ENCODE data around the gene PPP3R1. TPM values are rescaled to one million over a fixed set of nuclear protein-coding genes. Genes with fewer than 3 reads are reported as not detected.

Gene PPP3R1
- total RNA-seq, 1 experiment from 2014 or later, result 83.8 TPM

DNA sequence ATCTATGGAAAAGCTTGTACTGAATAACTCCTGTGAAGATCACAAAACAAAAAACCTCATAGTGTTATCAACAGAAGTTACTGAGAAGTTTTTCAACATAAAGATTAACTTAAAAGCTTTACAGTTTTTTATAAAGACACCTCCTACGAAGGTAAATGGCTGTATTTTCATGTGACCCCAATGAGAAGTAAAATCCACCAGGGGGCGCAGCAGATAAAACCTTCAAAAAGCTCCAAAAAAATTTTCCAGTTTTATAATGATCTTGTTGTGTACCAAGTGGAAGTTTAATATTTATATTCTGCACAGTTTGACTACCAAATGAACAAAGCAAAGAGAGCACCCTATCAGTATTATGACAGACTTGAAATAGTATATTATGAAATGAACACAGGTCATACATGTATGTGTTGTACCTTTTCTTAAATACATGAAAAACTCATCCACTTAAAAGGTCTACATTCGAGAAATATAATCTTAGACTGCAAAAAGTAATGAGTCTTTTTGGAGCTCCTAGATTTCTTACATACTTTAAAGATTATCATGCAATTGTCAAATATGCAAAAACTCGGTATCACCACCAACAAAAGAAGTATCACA is 56.1 kb downstream of the PPP3R1 start:
- H3K27ac ChIP-seq (ENCODE audit: low read depth, low read length, poor library complexity, severe bottlenecking), result no peak overlapping the region
- no TSS peak for BruUV-seq (replicated peaks)
- H3K9me3 ChIP-seq (ENCODE audit: low read depth, low read length, poor library complexity, severe bottlenecking), result no peaks in the 10 kb centered on the region
- TF ChIP-seq, protein P1, sequence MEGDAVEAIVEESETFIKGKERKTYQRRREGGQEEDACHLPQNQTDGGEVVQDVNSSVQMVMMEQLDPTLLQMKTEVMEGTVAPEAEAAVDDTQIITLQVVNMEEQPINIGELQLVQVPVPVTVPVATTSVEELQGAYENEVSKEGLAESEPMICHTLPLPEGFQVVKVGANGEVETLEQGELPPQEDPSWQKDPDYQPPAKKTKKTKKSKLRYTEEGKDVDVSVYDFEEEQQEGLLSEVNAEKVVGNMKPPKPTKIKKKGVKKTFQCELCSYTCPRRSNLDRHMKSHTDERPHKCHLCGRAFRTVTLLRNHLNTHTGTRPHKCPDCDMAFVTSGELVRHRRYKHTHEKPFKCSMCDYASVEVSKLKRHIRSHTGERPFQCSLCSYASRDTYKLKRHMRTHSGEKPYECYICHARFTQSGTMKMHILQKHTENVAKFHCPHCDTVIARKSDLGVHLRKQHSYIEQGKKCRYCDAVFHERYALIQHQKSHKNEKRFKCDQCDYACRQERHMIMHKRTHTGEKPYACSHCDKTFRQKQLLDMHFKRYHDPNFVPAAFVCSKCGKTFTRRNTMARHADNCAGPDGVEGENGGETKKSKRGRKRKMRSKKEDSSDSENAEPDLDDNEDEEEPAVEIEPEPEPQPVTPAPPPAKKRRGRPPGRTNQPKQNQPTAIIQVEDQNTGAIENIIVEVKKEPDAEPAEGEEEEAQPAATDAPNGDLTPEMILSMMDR (conservative IDR thresholded peaks at IDR 0.05; ENCODE audit: low read depth, low read length), result peak; percentile 88
- TF ChIP-seq EZH2 (IDR thresholded peaks at IDR 0.05; ENCODE audit: borderline replicate concordance, low read depth, low read length, poor library complexity, severe bottlenecking), result no peak
- H3K4me3 ChIP-seq (ENCODE audit: low read depth, low read length, poor library complexity, severe bottlenecking), result no peak overlapping the region
- H3K27me3 ChIP-seq (replicated peaks; ENCODE audit: insufficient read depth, low read depth, low read length, poor library complexity), result no peaks in the 10 kb centered on the region
- no peaks in the 10 kb centered on the region for H3K36me3 ChIP-seq (ENCODE audit: insufficient read depth, low read length, poor library complexity, severe bottlenecking)
- ChIA-PET POLR2A (ENCODE audit: low non-redundant PET) (interaction anchor here (0.6 kb wide), 1 partner anchor 48 kb away, joined by 3 read pairs; no protein-coding TSS in a partner anchor), CTCF (interaction anchor here (1.0 to 1.3 kb wide), 6 partner anchors 11 to 245 kb away, joined by 3 to 9 read pairs (median 3); no protein-coding TSS in a partner anchor)
- peaks cover 21% of the 10 kb centered on the region for H3K4me1 ChIP-seq (ENCODE audit: insufficient read depth, low read length, poor library complexity, severe bottlenecking)
- peak; percentile 75 for DNase-seq (ENCODE audit: low spot score)
- intact Hi-C loops (cut with micrococcal nuclease; ENCODE audit: unreplicated experiment), result loop anchor here (5.0 kb wide), 3 partner anchors 56 to 246 kb away; partner anchors contain the start of gene PPP3R1

DNA sequence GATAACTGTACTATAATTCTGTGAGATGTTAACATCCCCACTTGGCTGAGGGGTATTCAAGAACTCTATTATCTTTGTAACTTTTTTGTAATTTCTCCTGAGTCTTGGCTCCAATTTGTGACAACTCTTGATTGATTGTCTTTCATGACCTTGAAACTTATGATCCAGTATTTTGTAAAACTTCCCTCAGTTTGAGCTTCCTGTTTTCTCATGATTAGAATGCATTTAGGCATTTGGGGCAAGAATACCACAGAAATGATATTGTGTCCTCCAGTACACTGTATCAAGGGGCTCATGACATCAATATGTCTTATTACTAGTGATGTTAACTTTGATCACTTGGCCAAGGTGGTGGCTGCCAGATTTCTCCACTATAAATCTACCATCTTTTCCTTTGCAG is 57.2 kb downstream of the PPP3R1 start:
- Histone ChIP-seq H3K4me3 (ENCODE audit: low read depth, low read length, poor library complexity, severe bottlenecking) (no peak overlapping the region), H3K27me3 (replicated peaks; ENCODE audit: insufficient read depth, low read depth, low read length, poor library complexity) (no peaks in the 10 kb centered on the region), H3K27ac (ENCODE audit: low read depth, low read length, poor library complexity, severe bottlenecking) (no peak overlapping the region), H3K36me3 (ENCODE audit: insufficient read depth, low read length, poor library complexity, severe bottlenecking) (no peaks in the 10 kb centered on the region), H3K4me1 (ENCODE audit: insufficient read depth, low read length, poor library complexity, severe bottlenecking) (peaks cover 25% of the 10 kb centered on the region), H3K9me3 (ENCODE audit: low read depth, low read length, poor library complexity, severe bottlenecking) (no peaks in the 10 kb centered on the region)
- CTCF ChIA-PET, result no interaction called here
- POLR2A ChIA-PET (ENCODE audit: low non-redundant PET), result no interaction called here
- no TSS peak for BruUV-seq (replicated peaks)
- no peak for DNase-seq (ENCODE audit: low spot score)
- intact Hi-C loops (cut with micrococcal nuclease; ENCODE audit: unreplicated experiment), result loop anchor here (5.0 kb wide), 3 partner anchors 57 to 247 kb away; partner anchors contain the start of gene PPP3R1
- TF ChIP-seq, protein P1 (conservative IDR thresholded peaks at IDR 0.05; ENCODE audit: low read depth, low read length), result no peak
- TF ChIP-seq EZH2 (IDR thresholded peaks at IDR 0.05; ENCODE audit: borderline replicate concordance, low read depth, low read length, poor library complexity, severe bottlenecking), result no peak

DNA sequence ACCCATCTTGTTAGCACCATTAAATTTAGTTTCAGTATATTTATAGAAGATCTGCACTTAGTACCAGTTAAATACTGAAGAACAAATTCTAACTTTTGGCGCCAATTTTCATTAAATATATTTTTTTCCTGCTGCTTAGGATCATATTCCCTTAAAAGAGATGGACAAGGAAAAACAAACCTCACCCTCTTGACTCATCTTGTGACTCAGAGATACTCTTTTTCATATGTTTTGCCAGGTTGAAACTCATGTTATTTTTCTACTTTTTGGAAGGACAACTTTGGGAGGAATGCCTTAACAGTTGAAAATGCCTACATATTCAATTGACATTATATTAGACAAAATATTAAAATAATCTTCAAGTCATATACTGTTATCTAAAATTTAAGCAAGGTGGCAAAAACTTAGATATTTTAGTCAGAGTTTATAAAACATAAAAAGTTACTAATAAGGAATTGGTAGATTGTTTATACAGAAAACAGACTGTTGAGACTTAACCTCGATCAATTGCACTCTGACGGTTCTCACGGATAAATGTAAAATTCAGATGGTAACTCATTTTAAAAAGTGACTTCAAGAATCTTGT is 58.5 kb downstream of the PPP3R1 start:
- Histone ChIP-seq H3K4me1 (ENCODE audit: insufficient read depth, low read length, poor library complexity, severe bottlenecking) (peaks cover 25% of the 10 kb centered on the region), H3K27me3 (replicated peaks; ENCODE audit: insufficient read depth, low read depth, low read length, poor library complexity) (no peaks in the 10 kb centered on the region), H3K9me3 (ENCODE audit: low read depth, low read length, poor library complexity, severe bottlenecking) (no peaks in the 10 kb centered on the region), H3K4me3 (ENCODE audit: low read depth, low read length, poor library complexity, severe bottlenecking) (no peak overlapping the region), H3K27ac (ENCODE audit: low read depth, low read length, poor library complexity, severe bottlenecking) (no peak overlapping the region), H3K36me3 (ENCODE audit: insufficient read depth, low read length, poor library complexity, severe bottlenecking) (no peaks in the 10 kb centered on the region)
- BruUV-seq (replicated peaks), result no TSS peak
- DNase-seq (ENCODE audit: low spot score), result no peak
- POLR2A ChIA-PET (ENCODE audit: low non-redundant PET), result interaction anchor here (0.6 kb wide), 1 partner anchor 89 kb away, joined by 3 read pairs; no protein-coding TSS in a partner anchor
- intact Hi-C loops (cut with micrococcal nuclease; ENCODE audit: unreplicated experiment), result no loop called here
- CTCF ChIA-PET, result no interaction called here
- TF ChIP-seq, protein P1 (conservative IDR thresholded peaks at IDR 0.05; ENCODE audit: low read depth, low read length), result no peak
